Measurements from ENCODE around the gene NPPC. TPM values are rescaled to one million over a fixed set of nuclear protein-coding genes. Genes with fewer than 3 reads are reported as not detected.

The NPPC gene
- total RNA-seq, 4 donors from 2014 or later = not detected

DNA sequence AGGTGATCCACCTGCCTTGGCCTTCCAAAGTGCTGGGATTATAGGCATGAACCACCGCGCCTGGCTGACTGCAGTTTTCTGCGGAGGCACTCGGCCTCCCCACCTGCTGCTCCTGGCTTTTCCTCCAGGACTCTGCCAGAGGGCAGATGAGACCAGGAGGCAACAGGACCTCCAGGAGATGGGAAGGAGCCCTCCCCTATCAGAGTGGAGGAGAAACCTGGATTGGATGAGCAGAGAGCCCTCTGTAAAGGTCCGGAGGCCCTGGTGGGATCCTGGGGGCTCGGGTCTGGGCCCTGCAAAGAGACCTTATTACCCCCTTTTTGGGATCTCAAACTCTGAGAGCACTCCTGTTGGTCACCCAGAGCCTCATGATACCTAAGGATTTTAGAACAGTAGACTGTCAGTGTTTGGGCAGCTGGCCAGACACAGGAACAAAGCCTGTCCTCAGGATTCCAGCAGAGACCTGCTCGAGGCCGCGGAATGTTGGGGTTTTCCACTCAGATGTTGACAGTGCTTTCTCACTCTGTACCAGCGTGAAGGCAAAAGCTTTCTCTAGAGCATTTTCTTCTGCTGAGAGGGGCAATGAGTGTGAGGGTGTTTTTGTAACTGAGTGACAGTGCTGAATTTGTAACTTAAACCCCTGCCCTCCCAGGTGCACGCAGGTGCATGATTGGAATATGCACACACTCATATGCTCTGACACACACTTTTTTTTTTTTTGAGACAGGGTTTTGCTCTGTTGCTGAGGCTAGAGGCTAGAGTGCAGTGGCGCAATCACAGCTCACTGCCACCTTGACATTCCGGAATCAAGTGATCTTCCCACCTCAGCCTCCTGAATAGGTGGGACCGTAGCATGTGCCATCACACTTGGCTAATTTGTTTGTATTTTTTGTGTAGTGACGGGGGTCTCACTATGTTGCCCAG lies 48.4 kb downstream of the NPPC start:
- no peak for TF ChIP-seq POLR2A (IDR thresholded peaks at IDR 0.05)
- TF ChIP-seq, protein P1, sequence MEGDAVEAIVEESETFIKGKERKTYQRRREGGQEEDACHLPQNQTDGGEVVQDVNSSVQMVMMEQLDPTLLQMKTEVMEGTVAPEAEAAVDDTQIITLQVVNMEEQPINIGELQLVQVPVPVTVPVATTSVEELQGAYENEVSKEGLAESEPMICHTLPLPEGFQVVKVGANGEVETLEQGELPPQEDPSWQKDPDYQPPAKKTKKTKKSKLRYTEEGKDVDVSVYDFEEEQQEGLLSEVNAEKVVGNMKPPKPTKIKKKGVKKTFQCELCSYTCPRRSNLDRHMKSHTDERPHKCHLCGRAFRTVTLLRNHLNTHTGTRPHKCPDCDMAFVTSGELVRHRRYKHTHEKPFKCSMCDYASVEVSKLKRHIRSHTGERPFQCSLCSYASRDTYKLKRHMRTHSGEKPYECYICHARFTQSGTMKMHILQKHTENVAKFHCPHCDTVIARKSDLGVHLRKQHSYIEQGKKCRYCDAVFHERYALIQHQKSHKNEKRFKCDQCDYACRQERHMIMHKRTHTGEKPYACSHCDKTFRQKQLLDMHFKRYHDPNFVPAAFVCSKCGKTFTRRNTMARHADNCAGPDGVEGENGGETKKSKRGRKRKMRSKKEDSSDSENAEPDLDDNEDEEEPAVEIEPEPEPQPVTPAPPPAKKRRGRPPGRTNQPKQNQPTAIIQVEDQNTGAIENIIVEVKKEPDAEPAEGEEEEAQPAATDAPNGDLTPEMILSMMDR (IDR thresholded peaks at IDR 0.05) = no peak
- WGBS, 2 donors = 72 to 76% methylated on average over 15 of the region's 15 CpGs
- intact Hi-C loops (cut with DNase I; ENCODE audit: low total_unique reads) = no loop called here
- no peak overlapping the region for H3K4me3 ChIP-seq (ENCODE audit: low read depth, poor library complexity, severe bottlenecking)
- DNase-seq (ENCODE audit: low spot score in 2 of 2) = peak; percentile 24 to 82

- DNase-seq (ENCODE audit: low spot score in 2 of 2) = no peak
- intact Hi-C loops (cut with DNase I; ENCODE audit: low total_unique reads) = no loop called here
- 59 to 74% methylated on average over 1 of the region's 1 CpG for WGBS, 2 donors
- TF ChIP-seq POLR2A (IDR thresholded peaks at IDR 0.05) = no peak
- TF ChIP-seq, protein P1 (IDR thresholded peaks at IDR 0.05) = no peak
- H3K4me3 ChIP-seq (ENCODE audit: low read depth, poor library complexity, severe bottlenecking) = no peak overlapping the region
These were observed 51.3 kb downstream of the NPPC start for GRCh38 chr2:231874944-231875343.

MicroRNA genes within 50 kb of the gene (microRNA counts, 767-probe panel; counts per million panel counts)
- 0 to 358 counts per million in 2 donors for microRNA hsa-miR-1471

Small RNA genes lying within 50 kb of the gene (microRNA-seq; reads per million reads assigned to microRNA genes)
- 0 reads per million in 2 donors for gene MIR1471 (ENCODE audit: borderline number of aligned reads in 1 of 2, borderline replicate concordance in 2 of 2)

Other genes with a start within 250 kb of the NPPC start
- gene PTMA, start 217.9 kb downstream of the NPPC start, total RNA-seq = 1,000 to 10,000 TPM in 2 of 4 donors, 100 to 1,000 TPM in 2; 811 to 1,206 (median 976) TPM
- gene PDE6D, start 145.1 kb downstream of the NPPC start, total RNA-seq = 10 to 100 TPM; 13.0 to 25.3 (median 18.1) TPM
- 10 to 100 TPM; 13.7 to 35.2 (median 24.4) TPM for gene COPS7B, start 140.0 kb downstream of the NPPC start, total RNA-seq
- 10 to 100 TPM; 26.4 to 39.0 (median 34.4) TPM for gene DIS3L2, start 35.3 kb upstream of the NPPC start, total RNA-seq

Measured in lower leg skin (tissue), 4 donors.